HG02798 (cell line): ENCODE measurements around the gene WDR41.

Experiments
- ATAC-seq: cut with Tn5 transposase; IDR thresholded peaks from one replicate; pipeline ENCODE4 v1.9.1; 2021; ENCODE audit warnings: mild to moderate bottlenecking; ENCODE audit not compliant: unreplicated experiment, poor library complexity

The WDR41 gene

DNA sequence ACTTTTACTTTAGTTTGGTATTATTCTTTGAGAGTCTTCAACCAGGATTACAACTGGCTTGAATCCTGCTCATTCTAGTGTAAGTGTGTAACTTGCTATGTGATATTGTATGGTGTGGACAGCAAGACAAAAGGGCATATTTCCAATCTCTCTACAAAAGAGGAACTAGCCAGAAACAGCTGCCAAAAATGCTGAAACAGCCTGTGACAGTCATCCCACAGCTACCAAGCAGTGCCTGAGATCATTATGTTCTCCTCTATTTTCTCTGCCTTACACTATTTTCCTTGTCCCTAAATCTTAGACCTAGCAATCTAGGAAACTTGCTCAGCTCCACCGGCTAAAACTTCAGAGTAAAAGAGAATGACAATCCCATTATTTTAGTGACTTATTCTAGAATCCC, 42.8 kb downstream of the WDR41 start:
- no peak for ATAC-seq

DNA sequence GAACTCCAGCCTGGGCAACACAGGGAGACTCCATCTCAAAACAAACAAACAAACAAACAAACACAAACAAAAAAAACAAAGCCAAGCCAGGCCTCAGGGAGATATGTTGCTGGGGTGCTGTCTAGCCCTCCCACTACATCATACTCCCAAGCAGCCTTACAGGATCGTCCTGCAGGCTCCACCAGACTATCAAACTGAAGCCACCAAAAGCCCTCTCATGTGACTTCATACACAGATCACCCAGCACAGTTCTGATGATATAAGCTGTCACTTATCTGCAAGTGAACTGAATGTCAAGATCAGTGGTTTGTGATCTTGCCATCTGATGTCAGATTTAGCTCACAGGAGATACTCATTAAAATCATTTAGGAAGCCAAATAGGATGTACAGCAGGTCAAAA, 43.3 kb downstream of the WDR41 start:
- ATAC-seq: no peak

DNA sequence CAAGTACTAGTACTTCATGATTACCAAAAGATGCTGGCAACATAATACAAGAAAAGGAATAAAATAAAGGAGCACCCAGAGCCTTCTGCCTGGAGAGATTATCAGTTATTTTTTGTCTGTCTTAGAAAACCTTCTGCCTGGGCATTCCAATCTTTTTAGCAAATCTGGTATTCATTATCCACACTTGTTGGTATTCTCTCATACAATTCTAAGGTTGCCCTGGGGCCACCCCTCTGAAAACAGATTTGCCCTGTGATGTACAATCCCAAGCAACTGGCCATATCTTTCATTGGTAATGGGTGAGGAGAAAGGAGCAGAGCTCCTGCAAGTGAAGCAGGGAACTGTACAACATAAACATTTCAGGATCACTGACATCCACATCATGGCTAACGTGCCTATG, 47.8 kb downstream of the WDR41 start:
- no peak for ATAC-seq

DNA sequence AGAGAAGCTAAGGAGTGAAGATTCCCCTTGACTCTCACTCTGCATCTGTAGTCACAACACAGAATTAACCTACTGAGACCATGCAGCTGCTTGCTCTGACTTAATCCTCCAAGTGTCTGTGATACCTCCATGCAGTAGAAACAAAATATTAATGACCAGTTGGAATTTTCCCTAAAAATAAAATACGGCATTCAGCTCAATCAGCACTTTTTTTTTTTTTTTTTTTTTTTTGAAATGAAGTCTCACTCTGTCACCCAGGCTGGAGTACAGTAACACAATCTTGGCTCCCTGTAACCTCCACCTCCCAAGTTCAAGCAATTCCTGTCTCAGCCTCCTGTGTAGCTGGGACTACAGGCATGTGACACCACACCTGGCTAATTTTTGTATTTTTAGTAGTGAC, 48.4 kb downstream of the WDR41 start:
- ATAC-seq: no peak

DNA sequence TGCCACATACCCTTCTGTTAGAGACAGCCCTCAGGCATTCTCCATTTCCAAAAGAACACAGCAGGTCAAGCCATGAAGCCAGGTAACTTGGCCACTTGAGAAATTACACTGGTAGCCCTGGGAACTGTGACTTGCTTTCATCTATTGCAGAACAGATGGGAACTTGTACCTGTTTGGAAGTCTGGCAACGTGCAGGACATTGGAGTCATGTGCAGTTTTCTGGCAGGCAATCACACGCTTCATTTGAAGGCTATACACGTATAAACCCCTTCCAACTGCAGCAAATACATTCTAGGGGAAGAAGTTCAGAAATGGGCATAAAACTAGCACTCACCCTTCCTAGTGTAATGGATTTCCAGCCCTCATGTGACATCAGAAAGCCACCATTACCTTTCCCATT, 54.0 kb downstream of the WDR41 start:
- ATAC-seq: no peak

DNA sequence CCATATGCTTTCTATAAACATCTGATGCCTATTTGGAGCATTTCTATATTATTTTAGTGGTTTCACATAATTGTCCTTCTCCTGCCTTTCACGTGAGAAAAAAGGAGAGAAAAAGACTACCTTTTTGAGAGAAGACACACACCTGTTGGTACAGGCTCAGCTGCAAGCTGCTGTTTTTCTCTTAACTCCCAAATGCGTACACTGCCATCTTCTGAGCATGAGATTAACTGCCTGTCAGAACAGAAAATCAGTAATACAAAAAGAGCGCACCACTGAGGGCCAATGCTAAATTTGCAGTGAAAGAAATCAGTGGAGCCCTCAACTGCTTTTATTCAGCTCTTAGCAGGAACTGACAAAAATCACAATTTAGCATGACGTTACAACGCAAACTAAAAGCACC, 54.9 kb downstream of the WDR41 start:
- no peak for ATAC-seq

DNA sequence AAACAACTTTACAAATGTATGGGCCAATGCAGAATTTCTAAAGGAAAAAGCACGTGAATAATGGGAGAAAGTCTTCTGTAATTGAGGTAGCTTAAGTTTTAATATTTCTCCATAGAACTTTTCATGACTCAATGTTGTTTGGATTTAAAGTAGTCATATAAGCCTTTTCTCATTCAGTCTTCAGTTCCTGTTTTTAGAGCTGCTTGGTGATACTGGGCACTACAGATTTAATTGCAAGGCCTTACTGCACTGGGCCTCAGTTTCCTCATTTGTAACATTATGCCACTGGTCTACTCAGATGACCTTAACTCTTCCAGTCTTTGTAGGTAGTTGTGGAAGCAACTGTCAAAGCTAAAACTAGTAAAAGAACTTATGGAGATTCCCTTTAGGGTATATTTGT, 60.4 kb downstream of the WDR41 start:
- ATAC-seq: no peak

DNA sequence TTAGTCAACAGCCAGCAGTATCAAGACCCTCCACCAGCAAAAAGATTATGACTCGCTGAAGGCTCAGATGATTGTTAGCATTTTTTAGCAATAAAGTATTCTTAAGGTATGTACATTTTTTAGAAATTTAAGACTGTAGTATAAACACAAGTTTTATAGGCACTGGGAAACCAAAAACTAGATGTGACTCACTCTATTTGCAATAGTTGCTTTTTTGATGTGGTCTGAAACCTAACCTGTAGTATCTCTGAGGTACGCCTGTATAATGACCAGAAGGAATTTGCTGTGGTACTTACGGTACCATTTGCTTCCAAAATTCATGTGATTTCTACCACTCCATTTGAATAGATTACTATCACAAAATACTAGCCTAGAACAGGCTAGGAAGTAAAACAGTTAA, 60.8 kb downstream of the WDR41 start:
- ATAC-seq: no peak

DNA sequence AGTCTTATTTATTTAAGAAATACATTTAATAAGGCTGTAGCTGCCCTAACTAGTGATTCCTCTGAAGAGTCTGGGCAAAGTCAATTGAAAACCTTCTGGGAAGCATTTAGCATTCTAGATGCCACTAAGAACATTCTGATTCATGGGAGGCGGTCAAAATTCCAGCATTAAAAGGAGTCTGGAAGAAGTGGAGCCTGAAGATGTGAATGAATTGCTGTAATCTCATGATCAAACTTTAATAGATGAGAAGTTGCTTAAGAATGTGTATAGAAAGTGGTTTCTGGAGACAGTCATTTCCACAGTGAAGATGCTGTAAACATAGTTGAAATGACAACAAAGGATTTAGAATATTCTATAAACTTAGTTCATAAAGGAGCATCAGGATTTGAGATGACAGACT, 61.4 kb downstream of the WDR41 start:
- ATAC-seq: no peak

DNA sequence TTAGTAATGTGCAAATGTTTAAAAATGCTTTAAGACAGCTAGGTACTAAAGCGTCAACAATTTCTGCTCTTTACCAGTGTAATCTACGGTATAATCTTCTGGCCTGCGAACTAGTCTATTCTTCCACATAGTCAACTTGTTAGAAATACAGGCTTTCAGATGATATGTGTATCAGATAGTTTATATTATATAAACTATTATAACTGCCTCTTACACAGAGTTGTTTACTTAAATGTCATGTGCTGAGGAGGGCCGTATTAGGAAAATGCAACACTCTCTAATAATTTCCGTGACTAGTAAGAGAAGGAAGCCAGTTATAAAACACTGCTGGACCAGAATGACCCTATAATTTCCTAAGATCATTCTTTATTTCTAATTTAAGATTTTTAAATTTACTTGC, 63.6 kb downstream of the WDR41 start:
- no peak for ATAC-seq

DNA sequence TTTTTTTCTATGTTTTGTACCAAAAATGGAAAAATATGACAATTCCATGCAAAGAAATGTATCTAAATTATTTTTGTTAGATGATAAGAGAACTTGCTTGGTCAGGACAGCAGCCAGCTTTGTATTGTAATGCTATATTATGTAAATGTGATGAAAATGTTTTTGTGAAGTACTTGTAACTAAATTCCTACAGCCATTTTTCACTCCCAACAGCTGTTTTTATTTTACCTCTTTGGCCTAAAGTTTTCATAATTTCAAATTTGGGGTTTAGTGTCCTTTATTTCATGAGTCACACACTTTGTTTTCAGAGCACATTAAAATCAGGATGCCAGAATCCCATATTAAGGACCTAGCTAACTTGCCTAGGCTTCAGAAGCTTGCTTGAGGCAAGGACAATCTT, 64.1 kb downstream of the WDR41 start:
- no peak for ATAC-seq

DNA sequence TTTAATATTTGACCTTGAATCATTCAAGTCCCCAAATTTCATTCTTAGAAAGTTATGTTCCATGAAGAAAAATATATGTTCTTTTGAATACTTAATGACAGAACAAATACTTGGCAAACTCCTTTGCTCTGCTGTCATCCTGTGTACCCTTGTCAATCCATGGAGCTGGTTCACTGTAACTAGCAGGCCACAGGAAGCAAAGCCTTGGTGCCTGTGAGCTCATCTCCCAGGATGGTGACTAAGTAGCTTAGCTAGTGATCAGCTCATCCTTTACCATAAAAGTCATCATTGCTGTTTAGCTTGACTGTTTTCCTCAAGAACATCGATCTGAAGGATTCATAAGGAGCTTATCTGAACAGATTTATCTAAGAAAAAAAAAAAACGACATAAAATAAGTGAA, 65.4 kb downstream of the WDR41 start:
- no peak for ATAC-seq

DNA sequence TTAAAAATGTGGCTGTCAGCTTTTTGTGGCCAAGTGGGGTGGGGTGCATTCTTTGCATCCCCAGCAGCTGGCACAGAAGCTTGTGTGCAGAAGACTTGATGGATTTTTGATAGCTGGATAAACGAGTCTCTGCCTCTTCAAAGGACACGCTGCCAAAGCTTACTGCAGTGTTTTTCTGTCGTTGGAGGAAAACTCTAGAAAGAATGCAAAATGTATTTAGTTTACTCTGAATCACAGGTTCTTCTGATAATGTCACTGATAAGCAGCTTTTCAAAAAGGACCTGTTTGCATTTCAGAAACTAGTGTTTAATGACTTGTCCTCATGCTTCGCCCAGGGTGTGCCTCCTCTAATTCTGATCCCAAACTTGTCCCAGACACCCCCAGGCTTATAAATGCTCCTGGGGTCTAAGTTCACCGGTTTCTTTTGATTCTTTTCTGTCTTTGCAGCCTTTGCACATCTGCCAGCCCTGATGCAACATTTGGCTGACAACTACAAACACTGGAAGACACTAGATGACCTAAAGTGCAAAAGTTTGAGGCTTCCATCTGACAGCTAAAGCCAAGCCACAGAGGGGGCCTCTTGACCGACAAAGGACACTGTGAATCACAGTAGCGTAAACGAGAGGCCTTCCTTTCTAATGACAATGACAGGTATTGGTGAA, 66.0 kb downstream of the WDR41 start:
- ATAC-seq: no peak

DNA sequence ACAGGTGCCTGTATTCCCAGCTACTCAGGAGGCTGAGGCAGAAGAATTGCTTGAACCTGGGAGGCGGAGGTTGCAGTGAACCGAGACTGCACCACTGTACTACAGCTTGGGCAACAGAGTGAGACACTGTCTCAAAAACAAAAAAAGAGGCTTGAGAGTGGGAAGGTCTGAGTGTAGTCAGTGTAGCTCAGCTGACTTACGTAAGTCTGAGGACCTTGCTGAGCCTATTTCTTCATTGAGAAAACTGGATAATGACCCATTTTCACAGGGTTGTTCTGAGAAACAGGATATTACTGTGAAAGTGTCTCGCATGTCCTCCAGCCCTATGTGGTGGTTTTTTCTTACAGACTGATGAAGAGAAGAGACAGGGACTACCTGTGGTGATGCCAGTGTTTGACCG, 66.7 kb downstream of the WDR41 start:
- ATAC-seq: no peak

DNA sequence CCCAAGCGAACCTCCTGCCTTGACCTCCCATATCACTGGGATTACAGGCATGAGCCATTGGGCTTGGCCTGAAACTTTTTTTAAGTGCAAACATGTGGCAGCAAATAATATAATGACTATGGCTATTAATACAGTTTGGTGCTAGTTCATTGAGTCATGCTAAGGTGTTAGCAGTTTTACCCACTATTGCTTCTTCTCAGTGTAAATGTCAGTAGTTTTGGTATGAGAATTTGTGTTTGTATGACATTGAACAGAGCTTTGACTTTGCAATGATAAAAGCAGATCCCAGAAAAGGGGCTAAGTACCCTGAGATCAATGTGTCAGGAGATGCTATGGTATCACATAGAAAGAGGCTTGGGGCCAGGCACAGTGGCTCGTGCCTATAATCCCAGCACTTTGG, 67.2 kb downstream of the WDR41 start:
- no peak for ATAC-seq

DNA sequence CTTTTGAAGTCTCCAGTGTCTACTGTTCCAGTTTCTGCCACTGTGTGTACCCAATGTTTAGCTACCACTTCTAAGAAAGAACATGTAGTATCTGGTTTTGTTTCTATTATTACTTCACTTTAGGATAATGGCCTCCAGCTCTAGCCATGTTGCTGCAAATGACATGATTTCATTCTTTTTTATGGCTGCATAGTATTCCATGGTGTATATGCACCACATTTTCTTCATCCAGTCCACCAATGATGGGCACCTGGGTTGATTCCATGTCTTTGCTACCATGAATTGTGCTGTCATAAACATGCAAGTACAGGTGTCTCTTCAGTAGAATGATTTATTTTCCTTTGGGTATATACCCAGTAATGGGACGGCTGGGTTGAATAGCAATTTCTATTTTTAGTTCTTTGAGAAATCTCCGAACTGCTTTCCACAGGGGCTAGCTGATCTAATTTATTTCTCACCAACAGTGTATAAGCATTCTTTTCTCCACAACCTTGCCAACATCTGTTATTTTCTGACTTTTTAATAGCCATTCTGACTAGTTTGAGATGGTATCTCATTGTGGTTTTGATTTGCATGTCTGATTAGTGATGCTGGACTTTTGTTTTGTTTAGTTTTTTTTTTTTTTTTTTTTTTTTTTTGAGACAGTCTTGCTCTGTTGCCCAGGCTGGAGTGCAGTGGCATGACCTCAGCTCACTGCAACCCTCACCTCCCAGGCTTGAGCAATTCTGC, 68.9 kb downstream of the WDR41 start:
- no peak for ATAC-seq

DNA sequence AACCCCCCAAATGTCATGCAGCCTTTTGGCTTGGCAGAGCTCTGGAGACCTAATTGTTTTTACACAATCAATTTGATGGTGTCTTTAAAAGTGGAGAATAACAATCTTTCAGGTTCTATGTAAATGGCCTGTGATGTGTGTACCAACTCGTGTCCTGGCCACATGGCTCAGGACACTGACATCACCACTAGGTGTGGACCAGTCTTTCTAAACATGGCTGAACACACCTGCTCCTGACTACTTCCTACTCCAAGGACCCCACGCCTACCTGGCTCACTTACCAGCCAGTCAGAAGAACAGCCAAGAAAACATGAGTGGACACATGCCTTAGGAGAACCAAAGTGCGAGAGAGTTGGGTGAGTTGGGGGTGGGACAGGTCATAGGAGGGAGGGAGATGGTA, 71.2 kb downstream of the WDR41 start:
- ATAC-seq: no peak

DNA sequence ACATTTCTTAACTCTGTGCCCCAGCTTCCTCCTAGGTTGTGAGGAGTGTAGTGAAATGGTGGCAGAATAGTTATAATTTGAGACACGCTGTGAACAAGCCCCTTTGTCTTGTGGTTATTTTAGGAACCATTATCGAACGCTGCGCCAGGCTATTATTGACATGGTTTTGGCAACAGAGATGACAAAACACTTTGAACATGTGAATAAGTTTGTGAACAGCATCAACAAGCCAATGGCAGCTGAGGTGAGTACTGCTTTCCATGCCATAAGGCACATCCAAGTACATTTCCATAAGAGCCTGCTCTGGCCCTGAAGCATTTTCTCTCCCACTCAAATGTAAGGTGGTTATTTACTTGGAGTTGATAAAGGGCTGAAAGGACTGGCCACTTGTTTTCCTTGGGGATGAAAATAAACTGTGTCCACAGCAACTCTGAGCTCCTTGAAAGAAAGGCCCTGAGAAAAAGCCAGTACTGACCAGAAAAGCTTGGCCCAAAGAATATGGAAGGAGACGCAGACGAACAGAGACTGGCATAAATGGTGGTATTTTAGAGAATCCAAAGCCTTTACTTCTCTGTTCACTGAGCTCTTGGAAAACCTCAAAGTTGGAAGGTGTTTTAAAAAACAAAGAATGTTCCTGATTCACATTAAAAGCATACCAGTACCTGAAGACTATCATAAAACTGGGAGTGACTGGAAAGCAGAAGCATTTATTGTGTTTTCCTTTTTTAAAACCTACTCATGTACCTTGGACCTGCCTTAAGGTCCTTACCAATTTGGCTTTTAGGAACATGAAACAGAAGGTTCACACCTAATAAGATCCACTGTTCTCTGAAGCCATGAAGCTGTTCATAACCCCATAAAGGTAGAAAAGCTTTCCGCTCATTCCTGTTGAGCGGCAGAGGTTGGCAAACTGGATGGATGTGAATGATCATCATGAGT, 72.2 kb downstream of the WDR41 start:
- ATAC-seq: no peak

DNA sequence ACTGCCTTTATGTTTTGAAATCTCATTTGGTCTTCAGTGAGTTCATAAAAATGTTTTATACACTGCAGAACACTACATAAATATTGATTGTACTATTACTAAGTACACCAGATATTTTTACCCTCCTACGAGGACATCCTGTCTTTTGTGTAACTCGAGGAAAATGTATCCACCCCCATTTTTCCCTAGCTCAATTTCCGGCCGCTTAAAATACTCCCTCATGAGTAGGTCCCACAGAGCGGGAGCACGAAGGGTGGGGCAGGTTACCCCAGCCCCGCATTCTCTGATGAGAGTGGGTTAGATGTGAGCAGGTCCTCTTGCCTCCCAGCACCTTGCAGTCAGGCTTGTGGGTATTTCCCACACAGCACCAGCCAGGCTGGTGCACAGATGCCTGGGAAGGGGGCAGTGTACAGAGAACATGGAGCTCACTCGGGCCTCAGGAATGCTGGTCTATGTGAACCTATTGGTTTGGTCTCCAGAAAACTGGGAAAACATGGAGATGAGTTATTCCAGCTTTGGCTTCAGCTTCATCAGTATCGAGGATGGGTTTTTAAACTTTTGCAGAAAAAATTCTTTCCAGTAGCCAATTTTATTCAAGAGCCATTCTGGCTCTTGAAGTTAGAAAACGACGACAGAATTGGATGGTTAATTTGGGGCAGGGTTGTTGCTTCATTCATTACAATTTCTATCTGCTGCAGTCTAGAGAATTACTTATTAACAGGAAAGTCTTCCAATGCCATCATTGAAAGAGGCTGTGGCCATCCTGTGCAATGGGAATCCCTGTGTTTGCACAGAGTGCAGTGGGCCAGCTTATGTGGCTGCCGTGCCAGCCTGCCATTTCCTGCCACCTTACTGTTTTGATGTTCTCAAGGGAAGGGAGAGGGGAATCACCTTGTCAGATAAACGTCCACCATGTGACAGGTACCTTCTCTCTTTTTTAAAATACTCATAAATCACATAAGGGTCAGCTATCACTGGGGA, 73.2 kb downstream of the WDR41 start:
- no peak for ATAC-seq

DNA sequence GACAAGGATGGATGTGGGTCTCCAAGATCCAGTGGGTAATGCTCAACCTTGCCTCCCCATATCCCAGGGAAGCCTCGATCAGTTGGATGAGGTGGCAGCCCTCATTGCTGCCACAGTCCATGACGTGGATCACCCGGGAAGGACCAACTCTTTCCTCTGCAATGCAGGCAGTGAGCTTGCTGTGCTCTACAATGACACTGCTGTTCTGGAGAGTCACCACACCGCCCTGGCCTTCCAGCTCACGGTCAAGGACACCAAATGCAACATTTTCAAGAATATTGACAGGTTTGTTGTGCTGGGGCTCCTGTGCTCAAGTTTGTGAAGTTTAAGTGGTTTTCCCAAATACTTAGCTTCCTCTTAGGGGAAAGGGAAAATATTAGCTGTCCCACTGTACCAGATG, 74.0 kb downstream of the WDR41 start:
- no peak for ATAC-seq
